Measurements from ENCODE around the gene WDR7. TPM values are rescaled to one million over a fixed set of nuclear protein-coding genes. Genes with fewer than 3 reads are reported as not detected.
A peak's percentile ranks its signal among the peaks of the same experiment; 100 is the strongest.

WDR7 gene
- total RNA-seq, 2 experiments from 2014 or later, result 16.0 to 19.0 TPM

DNA sequence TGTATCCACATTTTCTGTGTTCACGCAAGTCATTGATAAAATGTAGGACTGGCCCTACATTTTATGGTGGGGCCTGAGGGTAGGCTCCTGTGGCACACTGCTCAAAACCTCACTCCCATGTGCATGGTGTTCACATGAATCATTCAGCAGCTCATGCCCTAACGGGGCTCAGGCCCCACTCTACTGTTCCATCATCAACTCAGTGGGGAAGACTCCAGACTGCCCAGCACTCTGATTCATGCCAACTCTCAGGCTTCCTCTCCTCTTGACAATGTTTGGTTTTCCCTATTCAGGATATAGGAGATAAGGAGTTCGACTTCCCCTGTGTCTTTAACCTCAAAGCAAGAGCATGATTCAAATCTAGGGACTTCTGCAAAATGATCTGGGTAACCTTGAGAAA is 403.7 kb downstream of the WDR7 start:
- H3K27me3 Mint-ChIP-seq, result peaks cover 7% of the 10 kb centered on the region
- ChIA-PET POLR2A (no interaction called here), CTCF (no interaction called here)
- H3K9me3 Mint-ChIP-seq, result no peaks in the 10 kb centered on the region
- TF ChIP-seq CTCF (IDR thresholded peaks at IDR 0.05), result no peak
- intact Hi-C loops (cut with micrococcal nuclease), result no loop called here
- H3K27ac Mint-ChIP-seq, result no peak overlapping the region
- no peak overlapping the region for H3K4me3 Mint-ChIP-seq
- H3K4me1 Mint-ChIP-seq (ENCODE audit: low read depth), result peaks cover 7% of the 10 kb centered on the region
- H3K36me3 Mint-ChIP-seq (ENCODE audit: low read depth), result no peaks in the 10 kb centered on the region
- no peak for ATAC-seq
- no peak for DNase-seq

- peaks cover 9% of the 10 kb centered on the region for H3K27me3 Mint-ChIP-seq
- peaks cover 7% of the 10 kb centered on the region for H3K4me1 Mint-ChIP-seq (ENCODE audit: low read depth)
- no peak overlapping the region for H3K4me3 Mint-ChIP-seq
- DNase-seq (peak; percentile 25), ATAC-seq (peak; percentile 62)
- no peaks in the 10 kb centered on the region for H3K36me3 Mint-ChIP-seq (ENCODE audit: low read depth)
- ChIA-PET POLR2A (no interaction called here), CTCF (no interaction called here)
- no peak overlapping the region for H3K27ac Mint-ChIP-seq
- no peak for TF ChIP-seq CTCF (IDR thresholded peaks at IDR 0.05)
- intact Hi-C loops (cut with micrococcal nuclease), result no loop called here
- no peaks in the 10 kb centered on the region for H3K9me3 Mint-ChIP-seq
Observed at GRCh38 chr18:57057890-57058289, 406.7 kb downstream of the WDR7 start.

- TF ChIP-seq CTCF (IDR thresholded peaks at IDR 0.05), result no peak
- intact Hi-C loops (cut with micrococcal nuclease), result no loop called here
- ATAC-seq (no peak), DNase-seq (no peak)
- Mint-ChIP-seq H3K4me3 (no peak overlapping the region), H3K9me3 (no peaks in the 10 kb centered on the region), H3K4me1 (ENCODE audit: low read depth) (peaks cover 7% of the 10 kb centered on the region), H3K27ac (no peak overlapping the region), H3K27me3 (peaks cover 9% of the 10 kb centered on the region), H3K36me3 (ENCODE audit: low read depth) (no peaks in the 10 kb centered on the region)
- POLR2A ChIA-PET, result no interaction called here
- CTCF ChIA-PET, result no interaction called here
Observed at GRCh38 chr18:57058734-57059133, 407.6 kb downstream of the WDR7 start.

DNA sequence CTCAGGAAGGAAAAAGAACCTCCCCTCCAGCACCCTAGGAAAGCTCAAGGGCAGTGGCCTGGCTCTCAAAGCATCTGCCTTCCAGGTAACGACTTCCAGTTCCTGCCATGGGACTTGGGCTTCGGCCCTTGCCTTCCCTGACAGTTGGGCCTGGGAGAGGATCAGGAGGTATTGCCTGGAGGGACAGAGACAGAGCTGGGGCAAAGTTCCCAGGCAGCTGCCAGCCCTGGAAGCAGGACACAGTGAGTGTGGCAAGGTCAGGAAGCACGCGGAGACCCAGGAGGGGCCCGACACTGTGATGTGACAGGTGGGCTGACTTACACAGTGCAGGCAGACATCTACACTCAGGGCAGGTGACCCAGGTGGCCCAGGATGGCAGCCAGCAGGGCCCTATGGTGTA is 408.2 kb downstream of the WDR7 start:
- intact Hi-C loops (cut with micrococcal nuclease), result no loop called here
- TF ChIP-seq CTCF (IDR thresholded peaks at IDR 0.05), result no peak
- Mint-ChIP-seq H3K4me1 (ENCODE audit: low read depth) (peaks cover 7% of the 10 kb centered on the region), H3K4me3 (no peak overlapping the region), H3K9me3 (no peaks in the 10 kb centered on the region), H3K27ac (no peak overlapping the region), H3K36me3 (ENCODE audit: low read depth) (no peaks in the 10 kb centered on the region), H3K27me3 (peaks cover 9% of the 10 kb centered on the region)
- no peak for DNase-seq
- ChIA-PET POLR2A (no interaction called here), CTCF (no interaction called here)
- ATAC-seq, result no peak

- ATAC-seq (no peak), DNase-seq (no peak)
- intact Hi-C loops (cut with micrococcal nuclease), result no loop called here
- Mint-ChIP-seq H3K27ac (no peak overlapping the region), H3K27me3 (peaks cover 9% of the 10 kb centered on the region), H3K4me1 (ENCODE audit: low read depth) (peaks cover 7% of the 10 kb centered on the region), H3K4me3 (no peak overlapping the region), H3K36me3 (ENCODE audit: low read depth) (no peaks in the 10 kb centered on the region), H3K9me3 (no peaks in the 10 kb centered on the region)
- ChIA-PET CTCF (no interaction called here), POLR2A (no interaction called here)
- no peak for TF ChIP-seq CTCF (IDR thresholded peaks at IDR 0.05)
Observed at GRCh38 chr18:57060814-57061213, 409.7 kb downstream of the WDR7 start.

Measured in activated CD8-positive, alpha-beta T cell treated with anti-CD3 and anti-CD28 coated beads for 36 hours (primary cell).